ENCODE measurements around the gene PPP1R14B. TPM values are rescaled to one million over a fixed set of nuclear protein-coding genes. Genes with fewer than 3 reads are reported as not detected.

The PPP1R14B gene
- total RNA-seq, 1 experiment from 2014 or later = 583 TPM

- peaks cover 3% of the 10 kb centered on the region for H3K4me1 Mint-ChIP-seq (ENCODE audit: insufficient read depth, unreplicated experiment)
- POLR2A ChIA-PET = interaction anchor here (0.8 kb wide), 1 partner anchor 43 kb away, joined by 5 read pairs; no protein-coding TSS in a partner anchor
- TF ChIP-seq CTCF (IDR thresholded peaks at IDR 0.05; ENCODE audit: unreplicated experiment) = no peak
- peaks cover 22% of the 10 kb centered on the region for H3K36me3 Mint-ChIP-seq (ENCODE audit: insufficient read depth, unreplicated experiment)
- H3K27me3 Mint-ChIP-seq (ENCODE audit: insufficient read depth, unreplicated experiment) = no peaks in the 10 kb centered on the region
- no peak for DNase-seq (ENCODE audit: unreplicated experiment)
- CTCF ChIA-PET = no interaction called here
- no peak overlapping the region for H3K4me3 Mint-ChIP-seq (ENCODE audit: unreplicated experiment)
- no TSS peak for BruUV-seq (replicated peaks)
- H3K9me3 Mint-ChIP-seq (ENCODE audit: unreplicated experiment) = no peaks in the 10 kb centered on the region
- intact Hi-C loops (cut with micrococcal nuclease) = no loop called here
- H3K27ac Mint-ChIP-seq (ENCODE audit: low read depth, unreplicated experiment) = no peak overlapping the region
These were observed 37.2 kb downstream of the PPP1R14B start for GRCh38 chr11:64209563-64209843.

GRCh38 chr11:64208796-64209562 is 37.8 kb downstream of the PPP1R14B start:
- no peak overlapping the region for H3K4me3 Mint-ChIP-seq (ENCODE audit: unreplicated experiment)
- no peak for TF ChIP-seq CTCF (IDR thresholded peaks at IDR 0.05; ENCODE audit: unreplicated experiment)
- no peaks in the 10 kb centered on the region for H3K9me3 Mint-ChIP-seq (ENCODE audit: unreplicated experiment)
- H3K27ac Mint-ChIP-seq (ENCODE audit: low read depth, unreplicated experiment) = no peak overlapping the region
- BruUV-seq (replicated peaks) = no TSS peak
- peaks cover 27% of the 10 kb centered on the region for H3K36me3 Mint-ChIP-seq (ENCODE audit: insufficient read depth, unreplicated experiment)
- H3K4me1 Mint-ChIP-seq (ENCODE audit: insufficient read depth, unreplicated experiment) = peaks cover 8% of the 10 kb centered on the region
- CTCF ChIA-PET = no interaction called here
- intact Hi-C loops (cut with micrococcal nuclease) = no loop called here
- no peak for DNase-seq (ENCODE audit: unreplicated experiment)
- H3K27me3 Mint-ChIP-seq (ENCODE audit: insufficient read depth, unreplicated experiment) = no peaks in the 10 kb centered on the region
- POLR2A ChIA-PET = interaction anchor here (0.5 to 1.1 kb wide), 5 partner anchors 15 to 76 kb away, joined by 3 to 4 read pairs (median 3); partner anchors contain the start of genes NUDT22, STIP1 and TRPT1

- H3K9me3 Mint-ChIP-seq (ENCODE audit: unreplicated experiment) = no peaks in the 10 kb centered on the region
- H3K27me3 Mint-ChIP-seq (ENCODE audit: insufficient read depth, unreplicated experiment) = no peaks in the 10 kb centered on the region
- DNase-seq (ENCODE audit: unreplicated experiment) = no peak
- H3K4me3 Mint-ChIP-seq (ENCODE audit: unreplicated experiment) = no peak overlapping the region
- BruUV-seq (replicated peaks) = no TSS peak
- ChIA-PET POLR2A (interaction anchor here (0.5 to 1.1 kb wide), 6 partner anchors 16 to 427 kb away, joined by 3 to 4 read pairs (median 3); partner anchors contain the start of genes NUDT22, STIP1 and TRPT1), CTCF (interaction anchor here (0.8 kb wide), 1 partner anchor 16 kb away, joined by 3 read pairs; no protein-coding TSS in a partner anchor)
- peaks cover 10% of the 10 kb centered on the region for H3K4me1 Mint-ChIP-seq (ENCODE audit: insufficient read depth, unreplicated experiment)
- TF ChIP-seq CTCF (IDR thresholded peaks at IDR 0.05; ENCODE audit: unreplicated experiment) = no peak
- H3K36me3 Mint-ChIP-seq (ENCODE audit: insufficient read depth, unreplicated experiment) = peaks cover 34% of the 10 kb centered on the region
- intact Hi-C loops (cut with micrococcal nuclease) = no loop called here
- no peak overlapping the region for H3K27ac Mint-ChIP-seq (ENCODE audit: low read depth, unreplicated experiment)
These were observed 38.5 kb downstream of the PPP1R14B start for GRCh38 chr11:64208086-64208795.

All from MCF 10A (cell line).